ENCODE measurements around the gene HECW1.

Gene HECW1

GRCh38 chr7:43441231-43442130, 329.0 kb downstream of the HECW1 start:
- H3K4me1 ChIP-seq (ENCODE audit: control insufficient read depth in 1 of 2, insufficient read depth in 1 of 2, low read depth in 1 of 2, low read length in 1 of 2) = no peaks in the 10 kb centered on the region
- no peaks in the 10 kb centered on the region for H3K9me3 ChIP-seq
- H3K36me3 ChIP-seq = no peaks in the 10 kb centered on the region
- H3K4me3 ChIP-seq (ENCODE audit: low read depth in 1 of 2, low read length in 1 of 2) = no peak overlapping the region
- TF ChIP-seq CTCF (IDR thresholded peaks at IDR 0.05) = no peak
- H3K27me3 ChIP-seq = no peaks in the 10 kb centered on the region
- no peak overlapping the region for H3K27ac ChIP-seq

GRCh38 chr7:43443381-43443780, 330.9 kb downstream of the HECW1 start:
- Histone ChIP-seq H3K27me3 (no peaks in the 10 kb centered on the region), H3K4me1 (ENCODE audit: control insufficient read depth in 1 of 2, insufficient read depth in 1 of 2, low read depth in 1 of 2, low read length in 1 of 2) (no peaks in the 10 kb centered on the region), H3K27ac (no peak overlapping the region), H3K9me3 (no peaks in the 10 kb centered on the region), H3K4me3 (ENCODE audit: low read depth in 1 of 2, low read length in 1 of 2) (no peak overlapping the region), H3K36me3 (no peaks in the 10 kb centered on the region)
- TF ChIP-seq CTCF (IDR thresholded peaks at IDR 0.05) = no peak

GRCh38 chr7:43444711-43445578, 332.5 kb downstream of the HECW1 start:
- H3K4me1 ChIP-seq (ENCODE audit: control insufficient read depth in 1 of 2, insufficient read depth in 1 of 2, low read depth in 1 of 2, low read length in 1 of 2) = no peaks in the 10 kb centered on the region
- H3K36me3 ChIP-seq = no peaks in the 10 kb centered on the region
- H3K4me3 ChIP-seq (ENCODE audit: low read depth in 1 of 2, low read length in 1 of 2) = no peak overlapping the region
- TF ChIP-seq CTCF (IDR thresholded peaks at IDR 0.05) = no peak
- no peak overlapping the region for H3K27ac ChIP-seq
- H3K27me3 ChIP-seq = no peaks in the 10 kb centered on the region
- H3K9me3 ChIP-seq = no peaks in the 10 kb centered on the region

GRCh38 chr7:43449577-43449976, 337.1 kb downstream of the HECW1 start:
- no peak for TF ChIP-seq CTCF (IDR thresholded peaks at IDR 0.05)
- Histone ChIP-seq H3K9me3 (no peaks in the 10 kb centered on the region), H3K27ac (no peak overlapping the region), H3K4me3 (ENCODE audit: low read depth in 1 of 2, low read length in 1 of 2) (no peak overlapping the region), H3K27me3 (no peaks in the 10 kb centered on the region), H3K4me1 (ENCODE audit: control insufficient read depth in 1 of 2, insufficient read depth in 1 of 2, low read depth in 1 of 2, low read length in 1 of 2) (no peaks in the 10 kb centered on the region), H3K36me3 (no peaks in the 10 kb centered on the region)

- Histone ChIP-seq H3K27me3 (no peaks in the 10 kb centered on the region), H3K36me3 (no peaks in the 10 kb centered on the region), H3K4me3 (ENCODE audit: low read depth in 1 of 2, low read length in 1 of 2) (no peak overlapping the region), H3K27ac (no peak overlapping the region), H3K4me1 (ENCODE audit: control insufficient read depth in 1 of 2, insufficient read depth in 1 of 2, low read depth in 1 of 2, low read length in 1 of 2) (peaks cover 0 to 4% of the 10 kb centered on the region in 2 experiments), H3K9me3 (no peaks in the 10 kb centered on the region)
- no peak for TF ChIP-seq CTCF (IDR thresholded peaks at IDR 0.05)
Measured at GRCh38 chr7:43450894-43451293, 338.4 kb downstream of the HECW1 start.
